B cell (primary cell): ENCODE measurements around the gene CUEDC2. TPM values are rescaled to one million over a fixed set of nuclear protein-coding genes. Genes with fewer than 3 reads are reported as not detected.

ENCODE experiments used
- ATAC-seq: fragments of 200-7000 bp; cut with Tn5 transposase; one replicate; pipeline ENCODE4 v1.10.0; 2021; ENCODE audit warnings: low read depth, mild to moderate bottlenecking, moderate number of reproducible peaks, moderate library complexity
- CTCF ChIA-PET: fragments of 350-600 bp; sonication (Branson Sonifier 250); formaldehyde crosslinking; loops from one replicate; lab custom pipeline; 2021; ENCODE audit warnings: antibody characterized with exemption, inconsistent platforms; lab: Charles Lee
- POLR2A ChIA-PET: fragments of 350-600 bp; sonication (Branson Sonifier 250); formaldehyde crosslinking; loops from one replicate; lab custom pipeline; 2021; ENCODE audit warnings: antibody characterized with exemption; lab: Charles Lee
- DNase-seq: peaks from one replicate; pipeline ENCODE4 v3.0.0; 2013
- H2AFZ ChIP-seq: 2 replicates; pipeline ENCODE4 v1.6.1; 2012; ENCODE audit warnings: mild to moderate bottlenecking, low read depth, low read length; ENCODE audit not compliant: insufficient read depth, poor library complexity, severe bottlenecking
- H3K27ac ChIP-seq, 2 donors: 1 replicate in 1 of 2; 2 replicates in 1 of 2; pipeline ENCODE4 v1.5.1; 2012 to 2013; ENCODE audit warnings: low read length in 2 of 2, mild to moderate bottlenecking in 2 of 2, moderate library complexity in 1 of 2
- H3K27me3 ChIP-seq, 4 experiments: fragments of 200-600 bp in 1 of 4; sonication (generic) in 1 of 4; replicated peaks in 1 of 4; 1 replicate in 2 of 4; 2 replicates in 2 of 4; pipeline versions ENCODE4 v1.6.1 to v1.7.0; 2013 to 2016; ENCODE audit warnings: low read length in 3 of 4, mild to moderate bottlenecking in 2 of 4, mixed read lengths in 1 of 4, moderate library complexity in 1 of 4; ENCODE audit not compliant: insufficient read depth in 4 of 4, control insufficient read depth in 3 of 4; ENCODE audit errors: control extremely low read depth in 1 of 4
- H3K36me3 ChIP-seq, 2 experiments: replicated peaks in 1 of 2; 1 replicate in 1 of 2; 2 replicates in 1 of 2; pipeline versions ENCODE4 v1.6.1 to v1.7.1; 2013; ENCODE audit warnings: low read length in 1 of 2; ENCODE audit not compliant: insufficient read depth in 2 of 2, control insufficient read depth in 1 of 2; ENCODE audit errors: control extremely low read depth in 1 of 2, extremely low read depth in 1 of 2
- H3K4me1 ChIP-seq, 2 donors: fragments of 200-600 bp in 1 of 2; sonication (generic) in 1 of 2; 1 replicate in 1 of 2; 2 replicates in 1 of 2; pipeline versions ENCODE4 v1.5.1 to v1.6.1; 2013 to 2017; ENCODE audit warnings: low read length in 2 of 2; ENCODE audit not compliant: control insufficient read depth in 2 of 2, insufficient read depth in 2 of 2
- H3K4me2 ChIP-seq: replicated peaks from 2 replicates; pipeline ENCODE3; 2012; ENCODE audit warnings: mild to moderate bottlenecking, low read depth, low read length; ENCODE audit not compliant: poor library complexity, severe bottlenecking
- H3K4me3 ChIP-seq, 5 experiments: fragments of 200-600 bp in 1 of 5; sonication (generic) in 1 of 5; 1 replicate in 3 of 5; 2 replicates in 2 of 5; pipeline versions ENCODE4 v1.5.1 to v1.7.0; 2011 to 2016; ENCODE audit warnings: low read length in 4 of 5, mild to moderate bottlenecking in 4 of 5, low read depth in 2 of 5, control low read depth in 1 of 5, moderate library complexity in 1 of 5; ENCODE audit not compliant: insufficient read depth in 1 of 5; ENCODE audit errors: control extremely low read depth in 1 of 5, extremely low read depth in 1 of 5
- H3K79me2 ChIP-seq: fragments of 200-600 bp; sonication (generic); one replicate; pipeline ENCODE4 v1.6.0; 2016; ENCODE audit warnings: low read length; ENCODE audit not compliant: control insufficient read depth, insufficient read depth
- H3K9ac ChIP-seq: fragments of 200-600 bp; sonication (generic); 2 replicates; pipeline ENCODE4 v1.6.1; 2017; ENCODE audit warnings: mild to moderate bottlenecking, low read length, moderate library complexity
- H3K9me3 ChIP-seq, 3 donors: one replicate each; pipeline versions ENCODE4 v1.6.1 to v1.7.1; 2013; ENCODE audit warnings: low read length in 2 of 3; ENCODE audit not compliant: control insufficient read depth in 2 of 3, insufficient read depth in 1 of 3; ENCODE audit errors: control extremely low read depth in 1 of 3
- H4K20me1 ChIP-seq: 2 replicates; pipeline ENCODE4 v1.6.0; 2012; ENCODE audit warnings: mild to moderate bottlenecking, low read length; ENCODE audit not compliant: insufficient read depth, control insufficient read depth, poor library complexity, severe bottlenecking
- H3K27ac Mint-ChIP-seq: one replicate; pipeline ENCODE4 v1.8.0; 2021; ENCODE audit warnings: mixed read lengths
- H3K27me3 Mint-ChIP-seq: one replicate; pipeline ENCODE4 v1.8.0; 2021; ENCODE audit warnings: mixed read lengths
- H3K4me1 Mint-ChIP-seq: one replicate; pipeline ENCODE4 v1.8.0; 2021; ENCODE audit warnings: mixed read lengths
- H3K4me3 Mint-ChIP-seq: one replicate; pipeline ENCODE4 v1.8.0; 2021; ENCODE audit warnings: mixed read lengths
- H3K9me3 Mint-ChIP-seq: one replicate; pipeline ENCODE4 v1.8.0; 2022; ENCODE audit warnings: mixed read lengths; ENCODE audit not compliant: insufficient read depth
- EZH2 ChIP-seq: IDR thresholded peaks from 2 replicates; pipeline ENCODE4 v1.6.1; 2012; ENCODE audit warnings: borderline replicate concordance, low read depth, mild to moderate bottlenecking, moderate library complexity, low read length; ENCODE audit not compliant: insufficient read depth, poor library complexity, severe bottlenecking
- WGBS: methylation state at CpG from one replicate; pipeline ENCODE4 v1.1.5; 2013; ENCODE audit warnings: missing lambda C conversion rate; ENCODE audit not compliant: insufficient coverage; 5-methylcytosine and 5-hydroxymethylcytosine counted together
- intact Hi-C: fragments of 100-400 bp; cut with micrococcal nuclease; formaldehyde crosslinking; loops from one replicate; pipeline ENCODE4 v1.10.0; 2022
- polyA plus RNA-seq: library from polyadenylated mRNA; depleted of rRNA; stranded (reverse); fragments of >200 nt; gene quantifications from 2 replicates; pipeline ENCODE4 v1.2.3, GENCODE V29; 2012
- total RNA-seq, 2 donors: library from RNA; stranded (reverse); fragments of 120-200 nt in 1 of 2; gene quantifications; 1 replicate in 1 of 2; 2 replicates in 1 of 2; pipeline versions ENCODE4 v1.2.3 to v1.2.4, GENCODE V29; 2013 to 2022
- TF ChIP-seq, protein P1 (sequence below): fragments of 200-600 bp; IDR thresholded peaks from one replicate; pipeline ENCODE4 v1.8.0; 2022; ENCODE audit warnings: antibody characterized with exemption, mild to moderate bottlenecking

CUEDC2 gene
- total and polyA plus RNA-seq, 2 donors (not counting 1 experiment from before 2014, with no cell fraction given), result 35.6 to 49.4 TPM

DNA sequence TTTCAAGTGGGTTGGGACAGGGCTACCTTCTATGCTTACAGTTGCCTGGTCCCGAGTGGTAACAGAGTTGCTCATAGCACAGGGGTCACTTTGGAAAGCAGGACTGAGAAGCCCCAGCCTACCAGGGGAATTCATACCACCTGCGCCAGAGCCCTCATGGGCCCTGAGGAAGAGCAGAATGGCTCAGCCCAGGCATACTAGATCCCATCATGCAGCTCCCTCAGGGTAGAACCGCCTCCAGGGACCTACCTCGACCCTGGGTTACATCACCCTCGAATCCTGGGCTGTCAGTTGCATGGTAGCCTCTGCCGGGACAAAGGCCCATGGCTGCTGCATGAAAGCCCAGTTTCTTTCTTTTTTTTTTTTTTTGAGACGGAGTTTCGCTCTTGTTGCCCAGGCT, 2.9 kb downstream of the CUEDC2 start:
- Mint-ChIP-seq H3K27me3 (no peaks in the 10 kb centered on the region), H3K27ac (no peak overlapping the region), H3K4me1 (peaks cover 19% of the 10 kb centered on the region), H3K4me3 (no peak overlapping the region), H3K9me3 (no peaks in the 10 kb centered on the region)
- Histone ChIP-seq H3K79me2 (peaks cover 11% of the 10 kb centered on the region), H3K4me3 (no peak overlapping the region), H3K36me3 (peaks cover 0 to 4% of the 10 kb centered on the region in 2 experiments), H3K9ac (no peak overlapping the region), H3K27me3 (no peaks in the 10 kb centered on the region), H3K4me2 (no peak overlapping the region), H4K20me1 (no peaks in the 10 kb centered on the region), H3K9me3 (no peaks in the 10 kb centered on the region), H2AFZ (no peak overlapping the region), H3K4me1 (peaks cover 17 to 25% of the 10 kb centered on the region in 2 donors), H3K27ac (no peak overlapping the region)
- DNase-seq (no peak), ATAC-seq (no peak)
- TF ChIP-seq EZH2, result no peak
- TF ChIP-seq, protein P1, sequence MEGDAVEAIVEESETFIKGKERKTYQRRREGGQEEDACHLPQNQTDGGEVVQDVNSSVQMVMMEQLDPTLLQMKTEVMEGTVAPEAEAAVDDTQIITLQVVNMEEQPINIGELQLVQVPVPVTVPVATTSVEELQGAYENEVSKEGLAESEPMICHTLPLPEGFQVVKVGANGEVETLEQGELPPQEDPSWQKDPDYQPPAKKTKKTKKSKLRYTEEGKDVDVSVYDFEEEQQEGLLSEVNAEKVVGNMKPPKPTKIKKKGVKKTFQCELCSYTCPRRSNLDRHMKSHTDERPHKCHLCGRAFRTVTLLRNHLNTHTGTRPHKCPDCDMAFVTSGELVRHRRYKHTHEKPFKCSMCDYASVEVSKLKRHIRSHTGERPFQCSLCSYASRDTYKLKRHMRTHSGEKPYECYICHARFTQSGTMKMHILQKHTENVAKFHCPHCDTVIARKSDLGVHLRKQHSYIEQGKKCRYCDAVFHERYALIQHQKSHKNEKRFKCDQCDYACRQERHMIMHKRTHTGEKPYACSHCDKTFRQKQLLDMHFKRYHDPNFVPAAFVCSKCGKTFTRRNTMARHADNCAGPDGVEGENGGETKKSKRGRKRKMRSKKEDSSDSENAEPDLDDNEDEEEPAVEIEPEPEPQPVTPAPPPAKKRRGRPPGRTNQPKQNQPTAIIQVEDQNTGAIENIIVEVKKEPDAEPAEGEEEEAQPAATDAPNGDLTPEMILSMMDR, result no peak
- ChIA-PET POLR2A (no interaction called here), CTCF (interaction anchor here (1.3 kb wide), 1 partner anchor 30 kb away, joined by 3 read pairs; no protein-coding TSS in a partner anchor)
- 94% methylated on average over 7 of the region's 8 CpGs for whole genome bisulfite sequencing
- intact Hi-C loops, result no loop called here

DNA sequence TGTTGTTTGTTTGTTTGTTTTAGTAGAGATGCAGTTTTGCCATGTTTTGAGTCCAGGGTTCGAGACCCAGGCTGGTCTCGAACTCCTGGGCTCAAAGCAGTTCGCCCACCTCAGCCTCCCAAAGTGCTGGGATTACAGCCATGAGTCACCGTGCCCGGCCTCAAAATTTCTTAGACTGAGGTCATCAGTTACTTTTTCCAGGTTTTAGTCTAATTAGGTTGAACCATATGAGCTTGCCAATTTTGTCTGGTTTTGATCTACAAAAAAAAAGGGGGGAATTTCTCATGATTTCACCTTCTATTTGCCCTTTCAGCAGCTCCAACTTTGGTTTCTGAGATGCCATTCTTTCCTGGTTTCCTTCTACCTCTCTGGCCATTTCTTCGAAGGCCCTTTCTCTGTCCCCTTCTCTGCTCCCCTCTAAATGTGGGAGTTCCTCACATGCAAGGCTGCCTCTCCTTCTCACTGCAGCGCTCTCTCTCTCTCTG, 5.5 kb downstream of the CUEDC2 start:
- CTCF ChIA-PET, result interaction anchor here (0.5 to 1.7 kb wide), 5 partner anchors 12 to 159 kb away, joined by 3 to 4 read pairs (median 3); no protein-coding TSS in a partner anchor
- POLR2A ChIA-PET, result no interaction called here

More for the DNA sequence above, 5.5 kb downstream of the CUEDC2 start:
- no peaks in the 10 kb centered on the region for H3K9me3 Mint-ChIP-seq
- Histone ChIP-seq H3K4me1 (peaks cover 17 to 19% of the 10 kb centered on the region in 2 donors), H3K36me3 (peaks cover 0 to 14% of the 10 kb centered on the region in 2 experiments), H2AFZ (no peak overlapping the region), H3K4me2 (no peak overlapping the region), H3K9ac (no peak overlapping the region), H3K27me3 (no peaks in the 10 kb centered on the region), H3K4me3 (no peak overlapping the region), H3K9me3 (no peaks in the 10 kb centered on the region), H3K79me2 (peaks cover 5% of the 10 kb centered on the region), H4K20me1 (peaks cover 11% of the 10 kb centered on the region), H3K27ac (no peak overlapping the region)
- H3K4me1 Mint-ChIP-seq, result peaks cover 17% of the 10 kb centered on the region
- no peak overlapping the region for H3K27ac Mint-ChIP-seq
- TF ChIP-seq, protein P1, result no peak
- no peak for TF ChIP-seq EZH2
- intact Hi-C loops, result no loop called here
- WGBS, result 96% methylated on average over 7 of the region's 7 CpGs
- no peaks in the 10 kb centered on the region for H3K27me3 Mint-ChIP-seq
- H3K4me3 Mint-ChIP-seq, result no peak overlapping the region
- DNase-seq (no peak), ATAC-seq (no peak)
